IMR-90 (cell line): Measurements from ENCODE around the gene GCK. TPM values are rescaled to one million over a fixed set of nuclear protein-coding genes. Genes with fewer than 3 reads are reported as not detected.

Source experiments
- ATAC-seq: fragments of 200-7000 bp; cut with Tn5 transposase; 2 replicates; pipeline ENCODE4 v1.9.1; 2020; ENCODE audit warnings: low read depth, mild to moderate bottlenecking, moderate library complexity
- BruUV-seq: library from RNA; stranded (reverse); fragments of 400-500 nt; replicated peaks from 2 replicates; lab custom pipeline; 2021; lab: Mats Ljungman, UMichigan
- CTCF ChIA-PET: fragments of 300-600 bp; formaldehyde crosslinking; extraction: SDS; loops from one replicate; lab custom pipeline; 2021; ENCODE audit warnings: antibody characterized with exemption; lab: Yijun Ruan, JAX
- POLR2A ChIA-PET: fragments of 300-600 bp; sonication (Branson Sonifier 250); formaldehyde crosslinking; loops from one replicate; lab custom pipeline; 2022; ENCODE audit warnings: antibody characterized with exemption; ENCODE audit not compliant: unreplicated experiment; lab: Charles Lee
- DNase-seq: peaks from one replicate; pipeline ENCODE4 v3.0.0; 2013
- H2AFZ ChIP-seq: replicated peaks from 2 replicates; pipeline ENCODE3; 2013; ENCODE audit warnings: low read length, mild to moderate bottlenecking; ENCODE audit not compliant: poor library complexity
- H2AK5ac ChIP-seq: 2 replicates; pipeline ENCODE4 v1.6.1; 2013; ENCODE audit warnings: low read depth, low read length, inconsistent platforms
- H2AK9ac ChIP-seq: replicated peaks from 2 replicates; pipeline ENCODE3; 2013; ENCODE audit warnings: mild to moderate bottlenecking, low read depth, low read length, moderate library complexity; ENCODE audit not compliant: poor library complexity
- H2BK120ac ChIP-seq: 2 replicates; pipeline ENCODE4 v1.6.1; 2013; ENCODE audit warnings: low read depth, low read length, inconsistent platforms
- H2BK15ac ChIP-seq: 3 replicates; pipeline ENCODE4 v1.6.1; 2013; ENCODE audit warnings: low read depth, low read length, inconsistent platforms
- H2BK20ac ChIP-seq: 2 replicates; pipeline ENCODE4 v1.6.1; 2013; ENCODE audit warnings: low read depth, mild to moderate bottlenecking, inconsistent platforms, low read length, moderate library complexity
- H2BK5ac ChIP-seq: 2 replicates; pipeline ENCODE4 v1.6.1; 2013; ENCODE audit warnings: mild to moderate bottlenecking, low read depth, low read length, inconsistent platforms; ENCODE audit not compliant: poor library complexity, severe bottlenecking
- H3K14ac ChIP-seq: replicated peaks from 2 replicates; pipeline ENCODE4 v1.6.1; 2013; ENCODE audit warnings: low read depth, low read length, inconsistent platforms
- H3K18ac ChIP-seq: 2 replicates; pipeline ENCODE4 v1.6.1; 2013; ENCODE audit warnings: low read depth, low read length, control low read depth
- H3K23ac ChIP-seq: 2 replicates; pipeline ENCODE4 v1.6.1; 2013; ENCODE audit warnings: low read depth, low read length, inconsistent platforms
- H3K27ac ChIP-seq: 2 replicates; pipeline ENCODE4 v1.5.1; 2013; ENCODE audit warnings: mild to moderate bottlenecking, control low read depth, low read length; ENCODE audit not compliant: insufficient read depth
- H3K27me3 ChIP-seq: 2 replicates; pipeline ENCODE4 v1.6.1; 2013; ENCODE audit warnings: low read length; ENCODE audit not compliant: control insufficient read depth, insufficient read depth
- H3K36me3 ChIP-seq: 2 replicates; pipeline ENCODE4 v1.6.1; 2013; ENCODE audit warnings: low read length, mixed read lengths; ENCODE audit not compliant: control insufficient read depth, insufficient read depth
- H3K4ac ChIP-seq: 2 replicates; pipeline ENCODE4 v1.6.1; 2013; ENCODE audit warnings: low read depth, low read length, inconsistent platforms
- H3K4me1 ChIP-seq: 2 replicates; pipeline ENCODE4 v1.6.1; 2013; ENCODE audit warnings: low read length, mixed read lengths; ENCODE audit not compliant: control insufficient read depth, insufficient read depth
- H3K4me2 ChIP-seq: 2 replicates; pipeline ENCODE4 v1.6.1; 2013; ENCODE audit warnings: low read depth, mild to moderate bottlenecking, control low read depth, low read length, moderate library complexity
- H3K4me3 ChIP-seq: 2 replicates; pipeline ENCODE4 v1.5.1; 2013; ENCODE audit warnings: low read depth, mild to moderate bottlenecking, control low read depth, low read length, moderate library complexity; ENCODE audit not compliant: insufficient read depth
- H3K56ac ChIP-seq: 2 replicates; pipeline ENCODE4 v1.6.1; 2013; ENCODE audit warnings: low read length, inconsistent platforms; ENCODE audit not compliant: insufficient read depth; ENCODE audit errors: extremely low read depth
- H3K79me1 ChIP-seq, 2 experiments: 2 replicates each; pipeline ENCODE4 v1.6.1; 2013; ENCODE audit warnings: low read length in 2 of 2, inconsistent platforms in 1 of 2, low read depth in 1 of 2
- H3K9ac ChIP-seq: 2 replicates; pipeline ENCODE4 v1.6.1; 2013; ENCODE audit warnings: low read depth, low read length, control low read depth
- H3K9me1 ChIP-seq: 2 replicates; pipeline ENCODE4 v1.6.1; 2013; ENCODE audit warnings: low read length, inconsistent platforms; ENCODE audit not compliant: insufficient read depth
- H3K9me3 ChIP-seq: 2 replicates; pipeline ENCODE4 v1.6.1; 2013; ENCODE audit warnings: low read length; ENCODE audit not compliant: control insufficient read depth, insufficient read depth
- H4K20me1 ChIP-seq: 2 replicates; pipeline ENCODE4 v1.6.1; 2013; ENCODE audit warnings: low read length, inconsistent platforms; ENCODE audit not compliant: insufficient read depth
- H4K5ac ChIP-seq: 2 replicates; pipeline ENCODE4 v1.6.1; 2013; ENCODE audit warnings: mild to moderate bottlenecking, low read depth, low read length, control low read depth
- H4K8ac ChIP-seq, 2 experiments: 2 replicates each; pipeline ENCODE4 v1.6.1; 2013; ENCODE audit warnings: low read depth in 2 of 2, low read length in 2 of 2, control low read depth in 1 of 2, inconsistent platforms in 1 of 2
- H4K91ac ChIP-seq: 2 replicates; pipeline ENCODE4 v1.6.1; 2013; ENCODE audit warnings: low read depth, low read length, inconsistent platforms; ENCODE audit not compliant: insufficient read depth
- CHD1 ChIP-seq: IDR thresholded peaks from 2 replicates; pipeline ENCODE4 v1.6.1; 2012; ENCODE audit warnings: low read depth, low read length, improper control_type of control experiment
- RAD21 ChIP-seq: IDR thresholded peaks from 2 replicates; pipeline ENCODE4 v1.6.1; 2012; ENCODE audit warnings: low read length, improper control_type of control experiment
- WGBS, 2 experiments: methylation state at CpG; one replicate each; pipeline versions ENCODE4 v1.1.5 to v1.1.7; 2013; ENCODE audit warnings: missing lambda C conversion rate in 2 of 2; ENCODE audit not compliant: insufficient read length in 1 of 2; ENCODE audit errors: extremely low coverage in 2 of 2; 5-methylcytosine and 5-hydroxymethylcytosine counted together
- dilution Hi-C: fragments of 300-500 bp; cut with HindIII; formaldehyde crosslinking; loops from one replicate; pipeline ENCODE4 v1.14.3; 2018; ENCODE audit warnings: low sequenced_read_pairs; ENCODE audit not compliant: unreplicated experiment
- in situ Hi-C: fragments of 300-500 bp; cut with MboI; formaldehyde crosslinking; loops from 3 replicates; pipeline ENCODE4 v1.14.3; 2019; ENCODE audit warnings: low sequenced_read_pairs, inconsistent platforms, mixed read lengths
- intact Hi-C: fragments of 100-400 bp; cut with micrococcal nuclease; formaldehyde crosslinking; loops from 2 replicates; pipeline ENCODE4 v1.10.0; 2022
- polyA plus RNA-seq, 3 experiments: library from polyadenylated mRNA; depleted of rRNA; stranded (reverse); fragments of >200 nt; gene quantifications; 2 replicates each; pipeline ENCODE4 v1.2.3, GENCODE V29; 2012; ENCODE audit warnings: low replicate concordance in 1 of 3
- total RNA-seq: library from RNA; depleted of rRNA; stranded (reverse); fragments of >200 nt; gene quantifications from 2 replicates; pipeline ENCODE4 v1.2.3, GENCODE V29; 2012

GCK gene
- total and polyA plus RNA-seq, 2 of the 4 experiments (the other 2 are of a cell fraction): 0.14 to 0.18 TPM

DNA sequence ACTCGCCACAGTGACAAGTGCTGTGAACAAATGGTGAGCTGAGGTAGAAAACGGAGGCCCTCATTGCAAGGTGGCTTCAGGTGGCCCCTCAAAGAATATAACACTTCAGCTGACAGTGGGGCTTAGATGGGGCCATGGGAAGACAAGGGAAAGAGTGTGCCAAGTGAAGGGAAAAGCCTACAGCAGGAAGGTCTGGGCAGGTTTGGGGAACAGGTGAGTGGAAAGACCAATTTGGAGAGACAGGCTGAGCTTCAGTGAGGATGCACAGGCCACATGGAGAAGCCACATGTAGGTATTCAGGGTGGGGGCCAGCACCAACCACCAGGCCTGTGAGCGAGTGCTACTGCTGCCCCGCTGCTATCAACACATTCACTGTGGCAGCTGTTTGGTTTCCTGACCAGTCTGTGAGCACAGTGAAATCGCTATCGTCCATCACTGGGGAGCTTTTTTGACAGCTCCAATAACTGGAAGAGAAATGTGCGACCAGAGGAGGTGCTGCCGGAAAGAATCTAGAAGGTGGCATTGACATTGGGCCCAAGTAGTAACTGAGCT lies 69.3 kb downstream of the GCK start:
- H3K36me3 ChIP-seq: peaks cover 38% of the 10 kb centered on the region
- H3K27me3 ChIP-seq: no peaks in the 10 kb centered on the region
- dilution Hi-C loops (no loop called here), intact Hi-C loops (no loop called here), in situ Hi-C loops (loop anchor here (10.0 kb wide), 1 partner anchor 75 kb away; no protein-coding TSS in a partner anchor)
- no peak overlapping the region for H2BK120ac ChIP-seq
- H2BK15ac ChIP-seq: no peak overlapping the region
- DNase-seq (no peak), ATAC-seq (no peak)
- H3K79me1 ChIP-seq: peaks cover 17 to 52% of the 10 kb centered on the region in 2 experiments
- no peak overlapping the region for H3K4me2 ChIP-seq
- no peak overlapping the region for H3K23ac ChIP-seq
- no peak overlapping the region for H4K91ac ChIP-seq
- no peak overlapping the region for H3K4me3 ChIP-seq
- H2AK9ac ChIP-seq: peak overlapping the region; percentile 15
- peaks cover 16% of the 10 kb centered on the region for H3K9me1 ChIP-seq
- BruUV-seq: no TSS peak
- 81% methylated on average over 4 of the region's 8 CpGs; no CpG with 5 or more reads in 1 of the 2 experiments for WGBS, 2 experiments
- no peak overlapping the region for H3K27ac ChIP-seq
- H2AFZ ChIP-seq: no peak overlapping the region
- H3K4ac ChIP-seq: no peak overlapping the region
- H3K14ac ChIP-seq: no peak overlapping the region
- no peak overlapping the region for H2BK20ac ChIP-seq
- TF ChIP-seq RAD21 (no peak), CHD1 (no peak)
- no peak overlapping the region for H3K18ac ChIP-seq
- H3K9me3 ChIP-seq: no peaks in the 10 kb centered on the region
- H3K9ac ChIP-seq: no peak overlapping the region
- no peak overlapping the region for H2AK5ac ChIP-seq
- peaks cover 6% of the 10 kb centered on the region for H3K4me1 ChIP-seq
- no peak overlapping the region for H4K8ac ChIP-seq
- POLR2A ChIA-PET: no interaction called here
- no peak overlapping the region for H2BK5ac ChIP-seq
- no peaks in the 10 kb centered on the region; the same call in 1 of the 2 replicates for H4K20me1 ChIP-seq
- CTCF ChIA-PET: no interaction called here
- no peak overlapping the region for H4K5ac ChIP-seq
- no peak overlapping the region for H3K56ac ChIP-seq
